Lower leg skin (tissue), 4 donors: Measurements from ENCODE around the gene MAP3K20. TPM values are rescaled to one million over a fixed set of nuclear protein-coding genes. Genes with fewer than 3 reads are reported as not detected.

Experiments used
- DNase-seq, 2 donors: peaks; one replicate each; pipeline ENCODE4 v3.0.0-alpha.2; 2019; ENCODE audit warnings: low spot score in 2 of 2
- H3K4me3 ChIP-seq: fragments of 200-600 bp; sonication (generic); 2 replicates; pipeline ENCODE4 v1.5.1; 2017; ENCODE audit warnings: mild to moderate bottlenecking, low read depth; ENCODE audit not compliant: poor library complexity, severe bottlenecking
- POLR2A ChIP-seq, 2 donors: fragments of 450-650 bp; IDR thresholded peaks; one replicate each; pipeline ENCODE4 v1.6.1; 2016 to 2017; ENCODE audit warnings: antibody characterized with exemption in 2 of 2, mild to moderate bottlenecking in 1 of 2, moderate library complexity in 1 of 2
- WGBS, 2 donors: methylation state at CpG; one replicate each; pipeline ENCODE4 v1.1.5; 2018; 5-methylcytosine and 5-hydroxymethylcytosine counted together
- intact Hi-C: fragments of 100-400 bp; cut with DNase I; formaldehyde crosslinking; loops from one replicate; pipeline ENCODE4 v1.15.0; 2023; ENCODE audit warnings: low total_unique reads
- total RNA-seq, 4 donors: library from RNA; depleted of rRNA; stranded (reverse); fragments of >200 nt; gene quantifications; one replicate each; pipeline ENCODE4 v1.1.0, GENCODE V29; 2016
- TF ChIP-seq, protein P1 (sequence below), 3 donors: fragments of 450-650 bp; IDR thresholded peaks; one replicate each; pipeline ENCODE4 v1.5.1; 2016; ENCODE audit warnings: antibody characterized with exemption in 3 of 3, mild to moderate bottlenecking in 3 of 3, moderate library complexity in 2 of 3

The MAP3K20 gene
- total RNA-seq, 4 donors from 2014 or later: 30.9 to 40.3 (median 37.3) TPM

DNA sequence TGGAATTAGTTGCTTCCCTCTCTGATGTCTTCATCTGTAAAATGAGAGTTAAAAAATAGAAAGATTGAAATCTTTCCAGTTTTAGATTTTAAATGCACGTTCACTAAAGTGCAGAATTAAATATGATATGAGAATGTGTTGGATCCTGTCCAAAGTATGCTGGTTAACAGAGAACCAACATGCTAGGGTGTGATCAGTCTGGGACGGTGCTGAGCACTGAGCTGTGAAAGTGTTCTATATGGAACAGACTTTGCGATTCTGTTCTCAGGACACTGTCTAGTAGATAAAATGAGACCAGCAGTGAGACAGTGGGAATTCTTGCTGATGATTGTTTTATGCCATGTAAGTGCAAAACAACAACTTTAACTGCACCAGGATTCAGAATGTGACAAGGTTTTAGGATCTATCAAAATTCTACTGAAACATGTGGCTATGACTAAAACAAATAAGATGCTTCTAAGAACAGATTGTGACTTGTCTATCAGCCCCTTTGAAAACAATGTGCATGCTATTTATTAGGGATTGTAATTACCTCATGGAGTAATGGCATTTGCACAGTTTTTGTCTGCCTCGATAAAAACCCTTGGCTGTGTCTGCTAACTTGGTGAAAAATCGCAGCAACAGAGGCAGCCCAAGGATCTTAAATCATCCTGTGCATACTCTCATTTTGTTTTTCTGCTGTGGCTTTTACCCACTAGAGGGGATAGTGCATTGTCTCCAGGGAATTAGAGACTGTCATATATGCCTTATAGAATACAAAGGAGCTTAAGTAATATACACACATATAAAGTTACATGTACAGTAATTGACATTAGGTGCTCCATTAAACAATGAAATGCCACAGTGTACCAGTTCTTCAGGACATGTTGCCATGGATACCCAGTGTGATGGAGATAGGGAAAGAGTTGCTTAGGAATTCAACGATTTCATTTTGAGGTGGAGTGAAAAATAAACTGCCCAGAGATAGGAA, 55.1 kb downstream of the MAP3K20 start:
- no peak for DNase-seq
- TF ChIP-seq, protein P1, sequence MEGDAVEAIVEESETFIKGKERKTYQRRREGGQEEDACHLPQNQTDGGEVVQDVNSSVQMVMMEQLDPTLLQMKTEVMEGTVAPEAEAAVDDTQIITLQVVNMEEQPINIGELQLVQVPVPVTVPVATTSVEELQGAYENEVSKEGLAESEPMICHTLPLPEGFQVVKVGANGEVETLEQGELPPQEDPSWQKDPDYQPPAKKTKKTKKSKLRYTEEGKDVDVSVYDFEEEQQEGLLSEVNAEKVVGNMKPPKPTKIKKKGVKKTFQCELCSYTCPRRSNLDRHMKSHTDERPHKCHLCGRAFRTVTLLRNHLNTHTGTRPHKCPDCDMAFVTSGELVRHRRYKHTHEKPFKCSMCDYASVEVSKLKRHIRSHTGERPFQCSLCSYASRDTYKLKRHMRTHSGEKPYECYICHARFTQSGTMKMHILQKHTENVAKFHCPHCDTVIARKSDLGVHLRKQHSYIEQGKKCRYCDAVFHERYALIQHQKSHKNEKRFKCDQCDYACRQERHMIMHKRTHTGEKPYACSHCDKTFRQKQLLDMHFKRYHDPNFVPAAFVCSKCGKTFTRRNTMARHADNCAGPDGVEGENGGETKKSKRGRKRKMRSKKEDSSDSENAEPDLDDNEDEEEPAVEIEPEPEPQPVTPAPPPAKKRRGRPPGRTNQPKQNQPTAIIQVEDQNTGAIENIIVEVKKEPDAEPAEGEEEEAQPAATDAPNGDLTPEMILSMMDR (IDR thresholded peaks at IDR 0.05): no peak
- TF ChIP-seq POLR2A (IDR thresholded peaks at IDR 0.05): no peak
- no peak overlapping the region for H3K4me3 ChIP-seq
- WGBS, 2 donors: 29 to 40% methylated on average over 6 of the region's 6 CpGs
- intact Hi-C loops: no loop called here

DNA sequence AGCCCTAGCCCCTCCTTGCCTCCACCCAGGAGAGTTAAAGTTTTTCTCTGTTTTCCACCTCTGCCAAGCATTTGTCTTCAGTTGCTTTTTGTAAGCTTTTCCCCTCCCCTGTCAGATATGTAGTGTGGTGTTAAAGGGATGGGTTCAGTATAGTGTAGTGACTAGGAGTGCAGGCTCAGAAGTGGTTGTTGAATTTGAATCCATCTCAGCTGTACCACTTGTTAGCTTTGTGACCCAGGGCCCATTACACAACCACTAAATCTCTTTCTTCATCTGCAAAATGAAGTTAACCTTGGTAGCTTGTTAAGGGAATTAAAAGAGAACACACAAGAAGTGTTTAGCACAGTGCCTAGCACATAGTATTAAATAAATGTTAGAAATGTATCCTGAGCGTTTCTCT, 56.9 kb downstream of the MAP3K20 start:
- intact Hi-C loops: no loop called here
- H3K4me3 ChIP-seq: no peak overlapping the region
- no peak for DNase-seq
- 84 to 91% methylated on average over 1 of the region's 1 CpG for WGBS, 2 donors
- no peak for TF ChIP-seq POLR2A (IDR thresholded peaks at IDR 0.05)
- TF ChIP-seq, protein P1 (IDR thresholded peaks at IDR 0.05): no peak

- no peak for TF ChIP-seq POLR2A (IDR thresholded peaks at IDR 0.05)
- TF ChIP-seq, protein P1 (IDR thresholded peaks at IDR 0.05): no peak
- intact Hi-C loops: no loop called here
- no peak overlapping the region for H3K4me3 ChIP-seq
- DNase-seq: no peak
- WGBS, 2 donors: 68 to 72% methylated on average over 4 of the region's 4 CpGs
Measured at GRCh38 chr2:173134703-173135102, 59.1 kb downstream of the MAP3K20 start.

GRCh38 chr2:173136067-173136466, 60.4 kb downstream of the MAP3K20 start:
- WGBS, 2 donors: 40 to 46% methylated on average over 2 of the region's 2 CpGs
- no peak overlapping the region for H3K4me3 ChIP-seq
- DNase-seq: no peak
- intact Hi-C loops: no loop called here
- TF ChIP-seq POLR2A (IDR thresholded peaks at IDR 0.05): no peak
- TF ChIP-seq, protein P1 (IDR thresholded peaks at IDR 0.05): no peak

GRCh38 chr2:173136599-173136998, 61.0 kb downstream of the MAP3K20 start:
- intact Hi-C loops: no loop called here
- 65 to 74% methylated on average over 2 of the region's 2 CpGs for WGBS, 2 donors
- TF ChIP-seq, protein P1 (IDR thresholded peaks at IDR 0.05): no peak
- TF ChIP-seq POLR2A (IDR thresholded peaks at IDR 0.05): no peak
- no peak overlapping the region for H3K4me3 ChIP-seq
- no peak for DNase-seq
